ENCODE measurements around the gene P2RX3. TPM values are rescaled to one million over a fixed set of nuclear protein-coding genes. Genes with fewer than 3 reads are reported as not detected.
A peak's percentile ranks its signal among the peaks of the same experiment; 100 is the strongest.

The P2RX3 gene
- total RNA-seq, 1 donor from 2014 or later, result 1.6 TPM

- Histone ChIP-seq H3K4me3 (ENCODE audit: low read length in 3 of 3) (no peak overlapping the region), H3K27ac (ENCODE audit: low read depth, low read length) (no peak overlapping the region), H3K9me3 (ENCODE audit: control insufficient read depth in 3 of 3, low read length in 3 of 3) (no peaks in the 10 kb centered on the region), H3K36me3 (ENCODE audit: control insufficient read depth in 3 of 3, insufficient read depth in 3 of 3, low read length in 3 of 3) (no peaks in the 10 kb centered on the region), H3K27me3 (ENCODE audit: control insufficient read depth in 3 of 3, insufficient read depth in 3 of 3, low read length in 3 of 3) (no peaks in the 10 kb centered on the region), H3K9ac (ENCODE audit: low read depth in 1 of 3, low read length in 3 of 3) (peak overlapping the region in 1 of 3 donors; percentile 16), H3K4me1 (ENCODE audit: control insufficient read depth in 3 of 3, insufficient read depth in 3 of 3, low read length in 3 of 3) (peaks cover 3 to 11% (median 10%) of the 10 kb centered on the region in 3 donors)
Measured at GRCh38 chr11:57345555-57346211, 7.5 kb downstream of the P2RX3 start.

- Histone ChIP-seq H3K4me1 (ENCODE audit: control insufficient read depth in 3 of 3, insufficient read depth in 3 of 3, low read length in 3 of 3) (peaks cover 3 to 11% (median 10%) of the 10 kb centered on the region in 3 donors), H3K27ac (ENCODE audit: low read depth, low read length) (no peak overlapping the region), H3K36me3 (ENCODE audit: control insufficient read depth in 3 of 3, insufficient read depth in 3 of 3, low read length in 3 of 3) (no peaks in the 10 kb centered on the region), H3K9me3 (ENCODE audit: control insufficient read depth in 3 of 3, low read length in 3 of 3) (no peaks in the 10 kb centered on the region), H3K4me3 (ENCODE audit: low read length in 3 of 3) (no peak overlapping the region), H3K9ac (ENCODE audit: low read depth in 1 of 3, low read length in 3 of 3) (no peak overlapping the region), H3K27me3 (ENCODE audit: control insufficient read depth in 3 of 3, insufficient read depth in 3 of 3, low read length in 3 of 3) (no peaks in the 10 kb centered on the region)
Measured at GRCh38 chr11:57347336-57347735, 9.2 kb downstream of the P2RX3 start.

- Histone ChIP-seq H3K9ac (ENCODE audit: low read depth in 1 of 3, low read length in 3 of 3) (peak overlapping the region in 1 of 3 donors; percentile 25), H3K27ac (ENCODE audit: low read depth, low read length) (no peak overlapping the region), H3K27me3 (ENCODE audit: control insufficient read depth in 3 of 3, insufficient read depth in 3 of 3, low read length in 3 of 3) (no peaks in the 10 kb centered on the region), H3K4me3 (ENCODE audit: low read length in 3 of 3) (no peak overlapping the region), H3K36me3 (ENCODE audit: control insufficient read depth in 3 of 3, insufficient read depth in 3 of 3, low read length in 3 of 3) (no peaks in the 10 kb centered on the region), H3K4me1 (ENCODE audit: control insufficient read depth in 3 of 3, insufficient read depth in 3 of 3, low read length in 3 of 3) (peaks cover 3 to 11% (median 10%) of the 10 kb centered on the region in 3 donors), H3K9me3 (ENCODE audit: control insufficient read depth in 3 of 3, low read length in 3 of 3) (no peaks in the 10 kb centered on the region)
Measured at GRCh38 chr11:57348052-57348451, 9.9 kb downstream of the P2RX3 start.

- no peaks in the 10 kb centered on the region for H3K36me3 ChIP-seq (ENCODE audit: control insufficient read depth in 3 of 3, insufficient read depth in 3 of 3, low read length in 3 of 3)
- H3K9me3 ChIP-seq (ENCODE audit: control insufficient read depth in 3 of 3, low read length in 3 of 3), result no peaks in the 10 kb centered on the region
- H3K9ac ChIP-seq (ENCODE audit: low read depth in 1 of 3, low read length in 3 of 3), result no peak overlapping the region
- peaks cover 3 to 11% (median 10%) of the 10 kb centered on the region in 3 donors for H3K4me1 ChIP-seq (ENCODE audit: control insufficient read depth in 3 of 3, insufficient read depth in 3 of 3, low read length in 3 of 3)
- no peaks in the 10 kb centered on the region for H3K27me3 ChIP-seq (ENCODE audit: control insufficient read depth in 3 of 3, insufficient read depth in 3 of 3, low read length in 3 of 3)
- H3K27ac ChIP-seq (ENCODE audit: low read depth, low read length), result no peak overlapping the region
- no peak overlapping the region for H3K4me3 ChIP-seq (ENCODE audit: low read length in 3 of 3)
Measured at GRCh38 chr11:57348636-57349313, 10.6 kb downstream of the P2RX3 start.

GRCh38 chr11:57349491-57350274, 11.5 kb downstream of the P2RX3 start:
- no peak overlapping the region for H3K27ac ChIP-seq (ENCODE audit: low read depth, low read length)
- no peaks in the 10 kb centered on the region for H3K36me3 ChIP-seq (ENCODE audit: control insufficient read depth in 3 of 3, insufficient read depth in 3 of 3, low read length in 3 of 3)
- H3K9ac ChIP-seq (ENCODE audit: low read depth in 1 of 3, low read length in 3 of 3), result peak overlapping the region in 2 of 3 donors; percentile 4 to 25
- no peaks in the 10 kb centered on the region for H3K9me3 ChIP-seq (ENCODE audit: control insufficient read depth in 3 of 3, low read length in 3 of 3)
- peaks cover 6 to 13% (median 12%) of the 10 kb centered on the region in 3 donors for H3K4me1 ChIP-seq (ENCODE audit: control insufficient read depth in 3 of 3, insufficient read depth in 3 of 3, low read length in 3 of 3)
- no peaks in the 10 kb centered on the region for H3K27me3 ChIP-seq (ENCODE audit: control insufficient read depth in 3 of 3, insufficient read depth in 3 of 3, low read length in 3 of 3)
- H3K4me3 ChIP-seq (ENCODE audit: low read length in 3 of 3), result peak overlapping the region in 2 of 3 donors; percentile 35 to 48

GRCh38 chr11:57353036-57353435, 14.9 kb downstream of the P2RX3 start:
- H3K27ac ChIP-seq (ENCODE audit: low read depth, low read length), result no peak overlapping the region
- H3K9ac ChIP-seq (ENCODE audit: low read depth in 1 of 3, low read length in 3 of 3), result no peak overlapping the region
- no peaks in the 10 kb centered on the region for H3K27me3 ChIP-seq (ENCODE audit: control insufficient read depth in 3 of 3, insufficient read depth in 3 of 3, low read length in 3 of 3)
- no peak overlapping the region for H3K4me3 ChIP-seq (ENCODE audit: low read length in 3 of 3)
- H3K4me1 ChIP-seq (ENCODE audit: control insufficient read depth in 3 of 3, insufficient read depth in 3 of 3, low read length in 3 of 3), result peaks cover 15 to 23% (median 18%) of the 10 kb centered on the region in 3 donors
- H3K9me3 ChIP-seq (ENCODE audit: control insufficient read depth in 3 of 3, low read length in 3 of 3), result no peaks in the 10 kb centered on the region
- no peaks in the 10 kb centered on the region for H3K36me3 ChIP-seq (ENCODE audit: control insufficient read depth in 3 of 3, insufficient read depth in 3 of 3, low read length in 3 of 3)

- no peaks in the 10 kb centered on the region for H3K27me3 ChIP-seq (ENCODE audit: control insufficient read depth in 3 of 3, insufficient read depth in 3 of 3, low read length in 3 of 3)
- H3K4me1 ChIP-seq (ENCODE audit: control insufficient read depth in 3 of 3, insufficient read depth in 3 of 3, low read length in 3 of 3), result peaks cover 18 to 27% (median 23%) of the 10 kb centered on the region in 3 donors
- no peak overlapping the region for H3K9ac ChIP-seq (ENCODE audit: low read depth in 1 of 3, low read length in 3 of 3)
- no peak overlapping the region for H3K27ac ChIP-seq (ENCODE audit: low read depth, low read length)
- no peak overlapping the region for H3K4me3 ChIP-seq (ENCODE audit: low read length in 3 of 3)
- H3K9me3 ChIP-seq (ENCODE audit: control insufficient read depth in 3 of 3, low read length in 3 of 3), result no peaks in the 10 kb centered on the region
- H3K36me3 ChIP-seq (ENCODE audit: control insufficient read depth in 3 of 3, insufficient read depth in 3 of 3, low read length in 3 of 3), result no peaks in the 10 kb centered on the region
Measured at GRCh38 chr11:57353446-57353845, 15.3 kb downstream of the P2RX3 start.

GRCh38 chr11:57353852-57354251, 15.7 kb downstream of the P2RX3 start:
- Histone ChIP-seq H3K9ac (ENCODE audit: low read depth in 1 of 3, low read length in 3 of 3) (no peak overlapping the region), H3K27me3 (ENCODE audit: control insufficient read depth in 3 of 3, insufficient read depth in 3 of 3, low read length in 3 of 3) (no peaks in the 10 kb centered on the region), H3K27ac (ENCODE audit: low read depth, low read length) (no peak overlapping the region), H3K4me3 (ENCODE audit: low read length in 3 of 3) (no peak overlapping the region), H3K4me1 (ENCODE audit: control insufficient read depth in 3 of 3, insufficient read depth in 3 of 3, low read length in 3 of 3) (peaks cover 22 to 31% (median 24%) of the 10 kb centered on the region in 3 donors), H3K9me3 (ENCODE audit: control insufficient read depth in 3 of 3, low read length in 3 of 3) (no peaks in the 10 kb centered on the region), H3K36me3 (ENCODE audit: control insufficient read depth in 3 of 3, insufficient read depth in 3 of 3, low read length in 3 of 3) (no peaks in the 10 kb centered on the region)

GRCh38 chr11:57354699-57355098, 16.5 kb downstream of the P2RX3 start:
- H3K27ac ChIP-seq (ENCODE audit: low read depth, low read length), result peak overlapping the region; percentile 26
- no peak overlapping the region for H3K4me3 ChIP-seq (ENCODE audit: low read length in 3 of 3)
- H3K4me1 ChIP-seq (ENCODE audit: control insufficient read depth in 3 of 3, insufficient read depth in 3 of 3, low read length in 3 of 3), result peaks cover 26 to 35% (median 28%) of the 10 kb centered on the region in 3 donors

More at GRCh38 chr11:57354699-57355098, 16.5 kb downstream of the P2RX3 start:
- H3K9me3 ChIP-seq (ENCODE audit: control insufficient read depth in 3 of 3, low read length in 3 of 3), result no peaks in the 10 kb centered on the region
- no peaks in the 10 kb centered on the region for H3K27me3 ChIP-seq (ENCODE audit: control insufficient read depth in 3 of 3, insufficient read depth in 3 of 3, low read length in 3 of 3)
- H3K9ac ChIP-seq (ENCODE audit: low read depth in 1 of 3, low read length in 3 of 3), result no peak overlapping the region
- H3K36me3 ChIP-seq (ENCODE audit: control insufficient read depth in 3 of 3, insufficient read depth in 3 of 3, low read length in 3 of 3), result no peaks in the 10 kb centered on the region
